H9 (cell line): ENCODE results near the gene TAF3. TPM values are rescaled to one million over a fixed set of nuclear protein-coding genes. Genes with fewer than 3 reads are reported as not detected.
"Not testable (repeated sequence)": the region's sequence is repeated elsewhere in the genome, so short reads cannot be mapped to it uniquely, and the experiment has no call there.

ENCODE experiments used
- DNase-seq: peaks from one replicate; pipeline ENCODE4 v3.0.0-alpha.2; 2017
- H2AFZ ChIP-seq: one replicate; pipeline ENCODE4 v1.6.1; 2013; ENCODE audit warnings: mild to moderate bottlenecking, low read length, control low read depth, moderate library complexity
- H2AK5ac ChIP-seq: 2 replicates; pipeline ENCODE4 v1.6.1; 2013; ENCODE audit warnings: low read length, control low read depth, mixed read lengths; ENCODE audit not compliant: insufficient read length
- H2BK120ac ChIP-seq: one replicate; pipeline ENCODE4 v1.6.1; 2013; ENCODE audit warnings: low read depth, mild to moderate bottlenecking, low read length, control low read depth, inconsistent platforms; ENCODE audit not compliant: poor library complexity, severe bottlenecking
- H2BK12ac ChIP-seq: 2 replicates; pipeline ENCODE4 v1.6.1; 2013; ENCODE audit warnings: low read length, control low read depth, mixed read lengths, low read depth; ENCODE audit not compliant: insufficient read length
- H2BK15ac ChIP-seq: 2 replicates; pipeline ENCODE4 v1.6.1; 2013; ENCODE audit warnings: low read depth, low read length, control low read depth
- H2BK20ac ChIP-seq: one replicate; pipeline ENCODE4 v1.6.1; 2013; ENCODE audit warnings: low read depth, mild to moderate bottlenecking, low read length, control low read depth, inconsistent platforms; ENCODE audit not compliant: poor library complexity, severe bottlenecking
- H2BK5ac ChIP-seq: 2 replicates; pipeline ENCODE4 v1.6.1; 2013; ENCODE audit warnings: low read length, control low read depth, mixed read lengths; ENCODE audit not compliant: insufficient read length
- H3K14ac ChIP-seq: 2 replicates; pipeline ENCODE4 v1.6.1; 2013; ENCODE audit warnings: low read length, control low read depth; ENCODE audit not compliant: insufficient read depth
- H3K18ac ChIP-seq: 2 replicates; pipeline ENCODE4 v1.6.1; 2013; ENCODE audit warnings: low read depth, mild to moderate bottlenecking, mixed read lengths, low read length, control low read depth; ENCODE audit not compliant: insufficient read length
- H3K23ac ChIP-seq: 2 replicates; pipeline ENCODE4 v1.6.1; 2013; ENCODE audit warnings: low read length, control low read depth, mixed read lengths, low read depth; ENCODE audit not compliant: insufficient read length
- H3K23me2 ChIP-seq: 2 replicates; pipeline ENCODE4 v1.6.1; 2013; ENCODE audit warnings: low read depth, mild to moderate bottlenecking, mixed read lengths, low read length, control low read depth; ENCODE audit not compliant: insufficient read length, poor library complexity, severe bottlenecking
- H3K27ac ChIP-seq: 2 replicates; pipeline ENCODE4 v1.5.1; 2013; ENCODE audit warnings: low read length, control low read depth, mixed read lengths, low read depth; ENCODE audit not compliant: insufficient read length
- H3K27me3 ChIP-seq: 2 replicates; pipeline ENCODE4 v1.6.1; 2013; ENCODE audit warnings: low read length, control low read depth, inconsistent platforms; ENCODE audit not compliant: insufficient read depth
- H3K4ac ChIP-seq: 2 replicates; pipeline ENCODE4 v1.6.1; 2013; ENCODE audit warnings: low read depth, mild to moderate bottlenecking, control low read depth, inconsistent platforms, low read length, moderate library complexity
- H3K4me1 ChIP-seq: 2 replicates; pipeline ENCODE4 v1.6.1; 2013; ENCODE audit warnings: low read length, control low read depth, inconsistent platforms; ENCODE audit not compliant: insufficient read depth
- H3K4me2 ChIP-seq: 2 replicates; pipeline ENCODE4 v1.6.1; 2013; ENCODE audit warnings: low read length, control low read depth, mixed read lengths; ENCODE audit not compliant: insufficient read length, insufficient read depth
- H3K56ac ChIP-seq: 2 replicates; pipeline ENCODE4 v1.6.1; 2013; ENCODE audit warnings: low read depth, mild to moderate bottlenecking, mixed read lengths, low read length, control low read depth; ENCODE audit not compliant: insufficient read length
- H3K79me1 ChIP-seq: 2 replicates; pipeline ENCODE4 v1.6.1; 2013; ENCODE audit warnings: low read depth, mild to moderate bottlenecking, moderate library complexity, low read length, control low read depth, inconsistent platforms; ENCODE audit not compliant: insufficient read depth, poor library complexity, severe bottlenecking
- H3K79me2 ChIP-seq: 2 replicates; pipeline ENCODE4 v1.6.1; 2013; ENCODE audit warnings: low read length, control low read depth, inconsistent platforms; ENCODE audit not compliant: insufficient read depth
- H3K9ac ChIP-seq: 2 replicates; pipeline ENCODE4 v1.6.1; 2013; ENCODE audit warnings: low read length, control low read depth, mixed read lengths; ENCODE audit not compliant: insufficient read length; ENCODE audit errors: extremely low read depth
- H3K9me3 ChIP-seq: one replicate; pipeline ENCODE4 v1.6.1; 2013; ENCODE audit warnings: low read depth, low read length, inconsistent platforms; ENCODE audit not compliant: control insufficient read depth
- H3T11ph ChIP-seq: one replicate; pipeline ENCODE4 v1.6.1; 2013; ENCODE audit warnings: mild to moderate bottlenecking, low read length, control low read depth, inconsistent platforms
- H4K20me1 ChIP-seq: one replicate; pipeline ENCODE4 v1.6.1; 2013; ENCODE audit not compliant: control insufficient read depth, insufficient read length, insufficient read depth
- H4K5ac ChIP-seq: 2 replicates; pipeline ENCODE4 v1.6.1; 2013; ENCODE audit warnings: low read depth, mild to moderate bottlenecking, mixed read lengths, low read length, control low read depth; ENCODE audit not compliant: insufficient read length
- H4K8ac ChIP-seq: replicated peaks from 2 replicates; pipeline ENCODE4 v1.6.1; 2013; ENCODE audit warnings: low read length, control low read depth, mixed read lengths, low read depth; ENCODE audit not compliant: insufficient read length
- H4K91ac ChIP-seq: 2 replicates; pipeline ENCODE4 v1.6.1; 2013; ENCODE audit warnings: low read depth, mild to moderate bottlenecking, moderate library complexity, mixed read lengths, low read length, control low read depth; ENCODE audit not compliant: insufficient read length
- H3K27ac Mint-ChIP-seq, 3 experiments: 2 replicates in 2 of 3; 3 replicates in 1 of 3; pipeline ENCODE4 v1.8.0; 2020 to 2021; ENCODE audit warnings: mixed read lengths in 3 of 3, mild to moderate bottlenecking in 1 of 3, moderate library complexity in 1 of 3
- H3K27me3 Mint-ChIP-seq: 2 replicates; pipeline ENCODE4 v1.8.0; 2021; ENCODE audit warnings: low read depth, mild to moderate bottlenecking, moderate library complexity, mixed read lengths
- H3K36me3 Mint-ChIP-seq, 3 experiments: 2 replicates in 2 of 3; 3 replicates in 1 of 3; pipeline ENCODE4 v1.8.0; 2020 to 2021; ENCODE audit warnings: low read depth in 3 of 3, mixed read lengths in 3 of 3; ENCODE audit not compliant: insufficient read depth in 1 of 3
- H3K4me1 Mint-ChIP-seq, 2 experiments: 2 replicates each; pipeline ENCODE4 v1.8.0; 2020; ENCODE audit warnings: mixed read lengths in 2 of 2
- H3K4me3 Mint-ChIP-seq, 2 experiments: 2 replicates in 1 of 2; 3 replicates in 1 of 2; pipeline ENCODE4 v1.8.0; 2020 to 2021; ENCODE audit warnings: mild to moderate bottlenecking in 2 of 2, mixed read lengths in 2 of 2, moderate library complexity in 1 of 2
- H3K9me3 Mint-ChIP-seq, 2 experiments: 2 replicates in 1 of 2; 3 replicates in 1 of 2; pipeline ENCODE4 v1.8.0; 2020; ENCODE audit warnings: mild to moderate bottlenecking in 2 of 2, mixed read lengths in 2 of 2, moderate library complexity in 1 of 2
- CTCF ChIP-seq: fragments of 200-600 bp; sonication (generic); conservative IDR thresholded peaks from 3 replicates; pipeline ENCODE4 v1.8.0; 2021; ENCODE audit warnings: antibody characterized with exemption, mild to moderate bottlenecking
- WGBS: extraction: QIAGEN DNeasy Blood & Tissue Kit; methylation state at CpG from one replicate; pipeline ENCODE4 v1.1.7; 2013; ENCODE audit warnings: missing lambda C conversion rate, low lambda C conversion rate, mixed read lengths; ENCODE audit not compliant: insufficient read length; ENCODE audit errors: extremely low coverage; 5-methylcytosine and 5-hydroxymethylcytosine counted together
- total RNA-seq: library from RNA; stranded (reverse); gene quantifications from 2 replicates; pipeline ENCODE4 v1.2.1, GENCODE V29; 2021

The TAF3 gene
- total RNA-seq, 1 experiment from 2014 or later: 10.2 TPM

GRCh38 chr10:7811000-7811399 lies 7.3 kb upstream of the TAF3 start:
- Histone ChIP-seq H3T11ph (no peak overlapping the region), H3K4ac (no peak overlapping the region), H2BK120ac (no peak overlapping the region), H2BK15ac (no peak overlapping the region), H2AFZ (no peak overlapping the region), H3K27ac (no peak overlapping the region), H2BK20ac (no peak overlapping the region), H4K5ac (no peak overlapping the region), H2AK5ac (no peak overlapping the region), H3K18ac (no peak overlapping the region), H3K79me2 (no peaks in the 10 kb centered on the region), H2BK5ac (no peak overlapping the region), H4K91ac (no peak overlapping the region), H3K9ac (no peak overlapping the region), H3K23ac (no peak overlapping the region), H2BK12ac (no peak overlapping the region), H4K20me1 (no peaks in the 10 kb centered on the region), H3K56ac (no peak overlapping the region), H3K4me1 (0 out of 2 replicates have a peak, but pooled peaks cover 2% of the 10 kb centered on the region), H3K9me3 (no peaks in the 10 kb centered on the region), H3K23me2 (no peaks in the 10 kb centered on the region), H3K79me1 (no peaks in the 10 kb centered on the region), H3K4me2 (no peak overlapping the region), H4K8ac (no peak overlapping the region), H3K14ac (no peak overlapping the region), H3K27me3 (no peaks in the 10 kb centered on the region)
- H3K36me3 Mint-ChIP-seq: peaks cover 5 to 18% (median 11%) of the 10 kb centered on the region in 3 experiments; a peak in 6 of 7 replicates
- peaks cover 15% of the 10 kb centered on the region for H3K27me3 Mint-ChIP-seq
- TF ChIP-seq CTCF: no peak
- H3K9me3 Mint-ChIP-seq: no peaks in the 10 kb centered on the region
- no CpG with 5 or more reads among the region's 5 CpGs for WGBS
- H3K4me3 Mint-ChIP-seq: no peak overlapping the region
- H3K4me1 Mint-ChIP-seq: peaks cover 9 to 11% of the 10 kb centered on the region in 2 experiments
- H3K27ac Mint-ChIP-seq: no peak overlapping the region
- DNase-seq: no peak

- not testable (repeated sequence) for H4K91ac ChIP-seq, H3K4me3 Mint-ChIP-seq, H3K79me1 ChIP-seq, H3K27me3 ChIP-seq, H3K4me1 ChIP-seq, H3K56ac ChIP-seq, DNase-seq, H3K27ac ChIP-seq, H3K27ac Mint-ChIP-seq, H3K4ac ChIP-seq, H4K5ac ChIP-seq, H3K9ac ChIP-seq, H2AFZ ChIP-seq, H3K23me2 ChIP-seq, H2BK15ac ChIP-seq, H3K14ac ChIP-seq, H2BK20ac ChIP-seq, H3K79me2 ChIP-seq, H3K9me3 Mint-ChIP-seq, H3K9me3 ChIP-seq, H2BK12ac ChIP-seq, H2BK120ac ChIP-seq, H2AK5ac ChIP-seq, H3K23ac ChIP-seq, H2BK5ac ChIP-seq, H4K8ac ChIP-seq, H3K4me2 ChIP-seq, H3K18ac ChIP-seq, H3T11ph ChIP-seq, H4K20me1 ChIP-seq
- Mint-ChIP-seq H3K4me1 (peaks cover 9 to 11% of the 10 kb centered on the region in 2 experiments), H3K27me3 (peaks cover 16% of the 10 kb centered on the region), H3K36me3 (peaks cover 3 to 12% (median 8%) of the 10 kb centered on the region in 3 experiments; a peak in 6 of 7 replicates)
- no CpG with 5 or more reads among the region's 7 CpGs for WGBS
Measured at GRCh38 chr10:7811743-7812142, 6.6 kb upstream of the TAF3 start.
